SK-N-SH (cell line): ENCODE results near the gene C9orf72.

Source experiments
- CHD2 ChIP-seq: fragments of 150-350 bp; IDR thresholded peaks from 2 replicates; pipeline ENCODE4 v1.6.1; 2018; ENCODE audit warnings: low read length; ENCODE audit not compliant: partially characterized antibody
- CTCF ChIP-seq: fragments of 200-600 bp; sonication (generic); IDR thresholded peaks from 2 replicates; pipeline ENCODE4 v1.6.1; 2017; ENCODE audit warnings: antibody characterized with exemption, mild to moderate bottlenecking, moderate library complexity
- EP300 ChIP-seq, 2 experiments: IDR thresholded peaks; 2 replicates each; pipeline versions ENCODE4 v1.4.0 to v1.6.1; 2012; ENCODE audit warnings: borderline replicate concordance in 1 of 2, low read depth in 1 of 2, low read length in 1 of 2
- POLR2AphosphoS5 ChIP-seq: IDR thresholded peaks from 2 replicates; pipeline ENCODE4 v1.6.1; 2012; ENCODE audit warnings: low read depth, low read length
- RAD21 ChIP-seq: IDR thresholded peaks from 2 replicates; pipeline ENCODE4 v1.6.1; 2012; ENCODE audit warnings: mild to moderate bottlenecking, low read length
- RCOR1 ChIP-seq: fragments of 150-350 bp; IDR thresholded peaks from 2 replicates; pipeline ENCODE4 v1.6.1; 2017; ENCODE audit warnings: antibody characterized with exemption, low read length
- RFX5 ChIP-seq: IDR thresholded peaks from 2 replicates; pipeline ENCODE4 v1.6.1; 2012; ENCODE audit warnings: mild to moderate bottlenecking, improper control_type of control experiment, low read length
- TAF1 ChIP-seq: IDR thresholded peaks from 2 replicates; pipeline ENCODE4 v1.6.1; 2012; ENCODE audit warnings: low read depth, mild to moderate bottlenecking, low read length, moderate library complexity, borderline replicate concordance
- TCF12 ChIP-seq: IDR thresholded peaks from 2 replicates; pipeline ENCODE4 v1.4.0; 2012
- YY1 ChIP-seq: IDR thresholded peaks from 2 replicates; pipeline ENCODE4 v1.4.0; 2012; ENCODE audit warnings: low read depth, mild to moderate bottlenecking
- TF ChIP-seq, protein P1 (sequence below): IDR thresholded peaks from 2 replicates; pipeline ENCODE4 v1.4.0; 2012; ENCODE audit warnings: low read depth

DNA sequence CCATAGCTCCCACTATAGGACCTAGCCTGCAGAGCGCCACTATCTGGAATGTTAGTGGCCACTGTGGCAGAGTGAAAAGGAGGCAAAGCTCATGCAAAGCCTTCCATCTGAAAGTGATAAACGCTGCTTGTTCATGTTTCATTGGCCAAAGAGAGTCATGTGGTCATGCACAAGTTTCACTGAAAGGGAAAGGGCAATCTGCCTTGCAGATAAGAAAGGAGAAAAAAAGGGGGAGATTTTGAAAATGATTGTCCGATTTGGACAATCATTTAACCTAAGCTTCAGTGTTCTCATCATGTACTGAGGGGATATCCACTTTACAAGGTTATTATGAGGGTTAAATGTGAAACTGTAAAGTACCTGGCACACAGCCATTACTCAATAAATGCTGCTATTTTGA lies 34.6 kb downstream of the C9orf72 start:
- TF ChIP-seq RFX5 (no peak), EP300 (IDR thresholded peaks at IDR 0.05; ENCODE audit: borderline replicate concordance in 1 of 2, low read depth in 1 of 2, low read length in 1 of 2) (no peak), POLR2AphosphoS5 (no peak), YY1 (no peak), CTCF (no peak), RAD21 (no peak), CHD2 (no peak), RCOR1 (no peak), TAF1 (no peak), TCF12 (no peak)
- TF ChIP-seq, protein P1, sequence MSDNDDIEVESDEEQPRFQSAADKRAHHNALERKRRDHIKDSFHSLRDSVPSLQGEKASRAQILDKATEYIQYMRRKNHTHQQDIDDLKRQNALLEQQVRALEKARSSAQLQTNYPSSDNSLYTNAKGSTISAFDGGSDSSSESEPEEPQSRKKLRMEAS, result no peak
